ENCODE measurements around the gene CCDC171. TPM values are rescaled to one million over a fixed set of nuclear protein-coding genes. Genes with fewer than 3 reads are reported as not detected.

CCDC171 gene
- polyA plus RNA-seq, 3 donors = 0.08 to 0.17 (median 0.10) TPM

DNA sequence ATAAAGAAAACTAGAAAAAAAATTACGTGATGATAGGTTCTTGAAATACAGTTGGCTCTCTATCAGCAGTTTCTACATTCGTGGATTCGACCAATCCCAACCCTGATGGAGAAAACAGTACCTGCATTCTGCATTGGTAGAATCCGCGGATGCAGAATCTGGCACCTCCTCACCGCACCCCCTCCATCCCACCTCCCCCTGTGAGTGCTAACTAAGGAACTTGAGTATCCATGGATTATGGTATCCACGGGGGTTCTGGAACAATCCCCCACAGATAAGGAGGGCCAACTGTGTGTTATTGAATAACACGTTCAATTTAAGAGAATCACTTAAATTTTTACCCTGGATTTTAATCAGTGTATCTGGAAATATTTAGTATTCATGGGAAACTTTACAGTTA lies 31.6 kb upstream of the CCDC171 start:
- Mint-ChIP-seq H3K27me3 (ENCODE audit: low read depth in 3 of 3) (peaks cover 0 to 3% (median 2%) of the 10 kb centered on the region in 3 donors), H3K9me3 (peaks cover 0 to 2% (median 0%) of the 10 kb centered on the region in 7 donors), H3K4me1 (no peaks in the 10 kb centered on the region), H3K36me3 (no peaks in the 10 kb centered on the region), H3K27ac (no peak overlapping the region), H3K4me3 (no peak overlapping the region)
- no peak overlapping the region for H2AFZ ChIP-seq (ENCODE audit: insufficient read depth, low read depth, low read length, poor library complexity, severe bottlenecking)
- no peak overlapping the region for H3K27ac ChIP-seq (ENCODE audit: low read depth in 1 of 2, low read length in 2 of 2)
- H3K79me2 ChIP-seq (ENCODE audit: insufficient read depth, low read length) = no peaks in the 10 kb centered on the region
- DNase-seq = no peak
- no peaks in the 10 kb centered on the region for H3K36me3 ChIP-seq (replicated peaks in 1 of 2; ENCODE audit: control insufficient read depth in 1 of 2, insufficient read depth in 2 of 2, low read length in 2 of 2)
- H4K20me1 ChIP-seq (ENCODE audit: insufficient read depth, low read length) = no peaks in the 10 kb centered on the region
- H3K9ac ChIP-seq (ENCODE audit: insufficient read depth, low read length, poor library complexity, severe bottlenecking) = no peak overlapping the region
- no peak overlapping the region for H3K4me2 ChIP-seq (replicated peaks; ENCODE audit: extremely low read depth, low read length, poor library complexity, severe bottlenecking)
- WGBS (ENCODE audit: insufficient coverage) = no CpG with 5 or more reads among the region's 8 CpGs
- H3K4me1 ChIP-seq (ENCODE audit: control insufficient read depth in 1 of 2, insufficient read depth in 2 of 2, low read length in 2 of 2) = no peaks in the 10 kb centered on the region
- H3K27me3 ChIP-seq (ENCODE audit: control insufficient read depth in 2 of 2, insufficient read depth in 2 of 2, low read length in 2 of 2) = no peaks in the 10 kb centered on the region
- H3K4me3 ChIP-seq (replicated peaks in 1 of 3; ENCODE audit: low read depth in 2 of 3, low read length in 3 of 3) = no peak overlapping the region
- intact Hi-C loops (cut with micrococcal nuclease) = no loop called here
- TF ChIP-seq, protein P1, sequence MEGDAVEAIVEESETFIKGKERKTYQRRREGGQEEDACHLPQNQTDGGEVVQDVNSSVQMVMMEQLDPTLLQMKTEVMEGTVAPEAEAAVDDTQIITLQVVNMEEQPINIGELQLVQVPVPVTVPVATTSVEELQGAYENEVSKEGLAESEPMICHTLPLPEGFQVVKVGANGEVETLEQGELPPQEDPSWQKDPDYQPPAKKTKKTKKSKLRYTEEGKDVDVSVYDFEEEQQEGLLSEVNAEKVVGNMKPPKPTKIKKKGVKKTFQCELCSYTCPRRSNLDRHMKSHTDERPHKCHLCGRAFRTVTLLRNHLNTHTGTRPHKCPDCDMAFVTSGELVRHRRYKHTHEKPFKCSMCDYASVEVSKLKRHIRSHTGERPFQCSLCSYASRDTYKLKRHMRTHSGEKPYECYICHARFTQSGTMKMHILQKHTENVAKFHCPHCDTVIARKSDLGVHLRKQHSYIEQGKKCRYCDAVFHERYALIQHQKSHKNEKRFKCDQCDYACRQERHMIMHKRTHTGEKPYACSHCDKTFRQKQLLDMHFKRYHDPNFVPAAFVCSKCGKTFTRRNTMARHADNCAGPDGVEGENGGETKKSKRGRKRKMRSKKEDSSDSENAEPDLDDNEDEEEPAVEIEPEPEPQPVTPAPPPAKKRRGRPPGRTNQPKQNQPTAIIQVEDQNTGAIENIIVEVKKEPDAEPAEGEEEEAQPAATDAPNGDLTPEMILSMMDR (IDR thresholded peaks at IDR 0.05) = no peak
- H3K9me3 ChIP-seq (replicated peaks in 1 of 2; ENCODE audit: control insufficient read depth in 1 of 2, insufficient read depth in 1 of 2, low read length in 2 of 2) = no peaks in the 10 kb centered on the region

DNA sequence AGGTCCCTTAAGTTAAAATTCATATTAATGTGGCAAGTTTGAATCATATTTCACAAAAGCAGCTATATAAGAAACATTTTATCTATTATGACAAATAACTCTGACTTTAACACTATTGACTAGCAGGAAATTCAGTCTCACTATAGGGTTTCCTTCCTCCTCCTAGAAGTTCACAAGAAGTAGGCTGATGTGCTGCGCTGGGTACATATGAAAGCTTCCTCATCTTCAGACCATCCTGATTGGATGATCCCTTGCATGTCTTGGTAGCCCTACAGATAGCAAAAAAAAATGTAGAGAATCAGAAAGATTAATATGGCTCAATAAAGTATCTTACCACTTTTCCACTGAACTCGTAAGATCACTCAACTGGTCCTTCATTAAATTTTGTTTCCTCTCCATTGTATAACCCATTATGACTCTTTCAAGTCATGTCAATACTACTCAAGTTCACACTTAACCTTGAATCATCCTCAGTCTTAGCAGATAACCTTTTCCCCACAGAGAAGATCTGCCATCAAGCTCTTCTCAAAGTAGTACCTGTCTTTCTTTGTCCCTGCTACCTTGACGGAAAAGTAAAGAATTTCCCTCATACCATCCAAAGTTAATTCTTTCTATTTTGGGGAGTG lies 30.6 kb upstream of the CCDC171 start:
- no peak overlapping the region for H3K4me3 ChIP-seq (replicated peaks in 1 of 3; ENCODE audit: low read depth in 2 of 3, low read length in 3 of 3)
- no peak overlapping the region for H2AFZ ChIP-seq (ENCODE audit: insufficient read depth, low read depth, low read length, poor library complexity, severe bottlenecking)
- 100% methylated on average over 1 of the region's 3 CpGs for WGBS (ENCODE audit: insufficient coverage)
- Mint-ChIP-seq H3K27ac (no peak overlapping the region), H3K27me3 (ENCODE audit: low read depth in 3 of 3) (peaks cover 0 to 3% (median 2%) of the 10 kb centered on the region in 3 donors), H3K9me3 (peaks cover 0 to 2% (median 0%) of the 10 kb centered on the region in 7 donors), H3K36me3 (no peaks in the 10 kb centered on the region), H3K4me1 (no peaks in the 10 kb centered on the region), H3K4me3 (no peak overlapping the region)
- DNase-seq = no peak
- no peaks in the 10 kb centered on the region for H3K9me3 ChIP-seq (replicated peaks in 1 of 2; ENCODE audit: control insufficient read depth in 1 of 2, insufficient read depth in 1 of 2, low read length in 2 of 2)
- TF ChIP-seq, protein P1 (IDR thresholded peaks at IDR 0.05) = no peak
- no peaks in the 10 kb centered on the region for H3K27me3 ChIP-seq (ENCODE audit: control insufficient read depth in 2 of 2, insufficient read depth in 2 of 2, low read length in 2 of 2)
- H3K4me2 ChIP-seq (replicated peaks; ENCODE audit: extremely low read depth, low read length, poor library complexity, severe bottlenecking) = no peak overlapping the region
- no peaks in the 10 kb centered on the region for H3K4me1 ChIP-seq (ENCODE audit: control insufficient read depth in 1 of 2, insufficient read depth in 2 of 2, low read length in 2 of 2)
- H4K20me1 ChIP-seq (ENCODE audit: insufficient read depth, low read length) = no peaks in the 10 kb centered on the region
- intact Hi-C loops (cut with micrococcal nuclease) = no loop called here
- H3K79me2 ChIP-seq (ENCODE audit: insufficient read depth, low read length) = no peaks in the 10 kb centered on the region
- H3K9ac ChIP-seq (ENCODE audit: insufficient read depth, low read length, poor library complexity, severe bottlenecking) = no peak overlapping the region
- no peak overlapping the region for H3K27ac ChIP-seq (ENCODE audit: low read depth in 1 of 2, low read length in 2 of 2)
- H3K36me3 ChIP-seq (replicated peaks in 1 of 2; ENCODE audit: control insufficient read depth in 1 of 2, insufficient read depth in 2 of 2, low read length in 2 of 2) = no peaks in the 10 kb centered on the region

Measured in CD14-positive monocyte (primary cell).